Embryonic facial prominence (tissue), 1 donor: ENCODE results near the gene KLHL17.
A peak's percentile ranks its signal among the peaks of the same experiment; 100 is the strongest.

Source experiments
- DNase-seq: peaks from one replicate; pipeline ENCODE4 v3.0.0-alpha.2; 2016; ENCODE audit errors: extremely low spot score

Gene KLHL17

DNA sequence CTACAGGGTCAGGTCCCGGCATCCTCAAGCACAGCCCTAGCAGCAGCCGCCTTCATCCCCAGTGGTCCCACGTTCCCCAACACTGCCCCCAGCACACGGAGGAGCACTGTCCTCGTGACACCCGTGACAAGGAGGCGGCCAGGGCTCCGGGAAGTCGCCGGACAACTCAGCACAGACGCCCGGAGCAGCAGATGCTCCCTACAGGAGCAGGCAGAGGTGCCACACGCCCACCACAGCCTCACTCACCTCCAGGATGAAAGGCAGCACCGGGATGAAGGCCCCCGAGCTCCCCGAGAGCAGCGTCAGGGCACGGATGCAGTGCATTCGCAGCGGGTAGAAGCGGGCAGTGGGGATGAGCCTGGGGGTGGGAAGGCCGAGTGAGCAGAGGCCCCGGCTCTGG lies 9.5 kb upstream of the KLHL17 start:
- DNase-seq: no peak

DNA sequence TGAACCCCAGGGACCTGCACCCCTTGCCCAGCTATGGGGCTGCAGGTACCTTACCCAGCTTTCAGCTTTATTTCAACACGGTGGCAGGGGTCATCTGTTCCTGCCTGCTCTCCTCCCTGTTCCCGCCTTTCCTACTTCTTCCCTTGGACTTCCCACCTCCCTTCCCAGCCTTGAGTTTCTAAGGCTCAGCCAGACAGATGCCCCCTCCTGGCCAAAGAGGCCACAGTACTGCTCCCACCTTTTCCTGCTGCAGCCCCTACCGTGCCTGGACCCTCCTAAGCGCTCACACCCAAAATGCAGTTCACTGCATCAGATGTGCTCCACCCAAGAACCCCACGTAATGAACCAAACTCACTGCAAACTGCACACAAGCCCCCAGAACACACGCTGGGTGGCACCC lies 9.0 kb upstream of the KLHL17 start:
- DNase-seq: no peak

DNA sequence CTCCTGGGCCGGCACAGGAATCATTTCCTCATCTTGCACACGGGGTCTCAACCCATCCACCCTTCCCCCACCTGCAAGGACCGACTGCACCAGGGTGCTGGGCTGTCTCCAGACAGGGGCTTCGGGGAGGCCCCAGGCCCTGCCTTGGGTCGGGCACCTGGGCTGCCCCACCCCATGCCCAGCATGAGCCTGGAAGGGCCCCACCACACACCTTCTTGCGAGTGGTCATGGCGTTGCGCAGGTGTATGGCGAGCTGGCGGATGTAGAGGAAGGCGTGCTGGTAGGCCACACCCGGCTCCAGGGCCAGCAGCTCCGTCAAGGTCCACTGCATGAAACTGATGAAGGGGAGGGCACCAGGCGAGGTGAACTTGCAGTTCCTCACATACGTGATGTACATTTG lies 8.2 kb upstream of the KLHL17 start:
- DNase-seq: no peak

DNA sequence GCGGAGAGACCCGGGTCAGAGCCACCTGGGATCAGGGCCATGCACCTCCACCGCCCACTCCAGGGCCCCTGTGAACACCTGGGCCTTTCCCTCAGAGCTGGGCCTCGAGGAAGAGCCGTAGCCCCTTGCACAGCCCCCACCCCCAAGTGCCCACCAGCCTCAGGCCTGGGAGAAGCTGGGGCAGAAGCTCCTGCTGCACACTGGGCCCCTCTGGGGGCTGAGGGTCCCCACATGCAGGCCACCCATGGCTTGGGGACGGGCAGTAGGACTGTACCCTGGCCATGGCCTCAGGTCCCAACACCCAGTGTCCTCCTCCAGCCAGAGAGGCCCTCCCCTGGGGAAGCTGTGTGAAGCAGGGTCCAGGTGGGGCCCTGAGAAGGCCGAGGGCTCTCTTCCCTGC lies 7.8 kb upstream of the KLHL17 start:
- no peak for DNase-seq

DNA sequence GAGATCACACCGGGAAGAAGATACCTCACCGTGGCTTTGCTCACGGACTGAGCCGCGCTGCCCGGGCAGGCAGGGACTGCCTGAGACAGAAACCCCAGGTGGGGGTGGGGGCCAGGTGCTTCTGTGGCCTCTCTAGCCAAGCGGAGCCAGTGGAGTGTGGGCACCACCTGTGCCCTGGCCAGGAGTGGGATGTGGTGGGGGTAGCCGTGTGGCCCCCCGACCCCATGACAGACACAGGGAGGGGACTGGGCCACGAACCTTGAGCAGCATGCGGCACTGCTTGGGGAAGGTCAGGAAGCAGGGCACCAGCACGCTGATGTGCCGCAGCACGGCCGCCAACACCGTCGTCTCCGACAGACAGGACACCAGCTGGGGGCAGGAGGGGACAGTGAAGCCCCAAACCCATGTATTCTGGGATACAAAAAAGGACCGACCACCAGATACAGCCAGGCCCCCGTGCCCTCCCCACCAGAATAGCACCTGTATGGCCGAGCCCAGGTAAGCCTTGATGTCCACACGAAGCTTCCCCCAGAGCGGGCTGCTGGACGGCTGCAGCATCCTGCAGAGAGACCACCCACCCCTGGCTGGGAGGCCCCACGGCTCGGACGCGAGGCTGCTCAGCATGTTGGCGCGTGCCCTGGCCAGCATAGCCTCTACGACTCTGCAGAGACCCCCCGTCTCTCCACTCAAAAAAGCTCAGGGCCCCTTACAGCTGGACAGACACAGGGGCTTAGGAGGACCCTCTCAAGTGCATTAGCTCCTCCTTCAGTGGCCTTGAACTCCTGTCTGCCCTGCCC lies 6.7 kb upstream of the KLHL17 start:
- DNase-seq: no peak

DNA sequence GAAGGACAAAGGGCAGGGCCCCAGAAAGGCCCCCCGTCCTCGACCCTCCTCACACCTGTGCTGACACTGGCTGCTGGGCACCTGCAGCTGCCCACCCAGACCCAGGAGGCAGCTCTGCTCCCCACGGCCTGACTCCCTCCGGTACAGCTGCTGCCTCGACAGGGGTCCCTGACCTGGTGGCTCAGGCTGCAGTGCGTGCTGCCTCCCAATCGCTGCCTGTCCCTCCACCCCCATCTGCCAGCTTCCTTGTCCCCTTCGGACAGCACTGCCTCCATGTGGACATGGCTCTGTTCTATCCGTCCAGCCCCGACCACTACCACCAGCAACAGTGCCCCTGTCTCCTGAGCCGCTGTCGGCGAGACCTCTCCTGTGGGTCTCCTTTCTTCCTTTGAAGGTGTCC lies 5.5 kb upstream of the KLHL17 start:
- no peak for DNase-seq

DNA sequence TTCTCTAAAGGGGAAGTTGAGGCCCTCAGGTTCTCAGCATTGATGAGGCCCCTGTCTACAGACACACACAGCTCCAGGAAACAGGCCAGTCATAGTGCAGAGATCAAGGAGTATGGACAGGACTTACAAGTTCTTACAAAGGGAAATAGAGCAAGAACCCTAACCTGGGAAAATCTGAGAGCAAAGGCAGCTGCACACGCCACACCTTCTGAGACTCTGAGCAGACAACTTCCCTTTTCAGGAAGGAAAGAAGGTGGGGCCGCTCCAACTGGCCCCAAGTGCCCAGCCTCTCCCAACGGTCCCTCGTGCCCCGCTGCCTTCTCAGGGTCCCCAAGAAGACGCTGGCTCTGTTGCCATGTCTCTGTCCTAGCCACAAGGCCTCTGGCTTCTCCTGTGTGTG lies 4.9 kb upstream of the KLHL17 start:
- DNase-seq: no peak

DNA sequence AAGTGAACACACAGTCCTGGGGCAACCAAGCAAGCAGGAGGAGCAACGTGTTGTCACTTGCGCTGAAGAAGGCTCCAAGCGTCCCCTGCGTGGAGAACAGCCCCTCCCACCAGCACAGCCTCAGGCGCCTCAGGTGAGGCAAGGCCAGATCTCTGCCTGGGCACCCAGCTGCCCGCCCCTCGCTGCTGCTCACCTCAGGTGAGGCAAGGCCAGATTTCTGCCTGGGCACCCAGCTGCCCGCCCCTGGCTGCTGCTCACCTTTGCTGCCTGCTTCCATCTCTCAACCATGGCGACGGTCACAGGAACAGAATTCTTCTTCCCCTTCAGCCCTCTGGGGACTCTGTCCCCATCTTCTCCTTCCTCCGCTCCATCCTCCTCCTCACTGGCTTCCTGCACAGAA lies 3.7 kb upstream of the KLHL17 start:
- DNase-seq: no peak

DNA sequence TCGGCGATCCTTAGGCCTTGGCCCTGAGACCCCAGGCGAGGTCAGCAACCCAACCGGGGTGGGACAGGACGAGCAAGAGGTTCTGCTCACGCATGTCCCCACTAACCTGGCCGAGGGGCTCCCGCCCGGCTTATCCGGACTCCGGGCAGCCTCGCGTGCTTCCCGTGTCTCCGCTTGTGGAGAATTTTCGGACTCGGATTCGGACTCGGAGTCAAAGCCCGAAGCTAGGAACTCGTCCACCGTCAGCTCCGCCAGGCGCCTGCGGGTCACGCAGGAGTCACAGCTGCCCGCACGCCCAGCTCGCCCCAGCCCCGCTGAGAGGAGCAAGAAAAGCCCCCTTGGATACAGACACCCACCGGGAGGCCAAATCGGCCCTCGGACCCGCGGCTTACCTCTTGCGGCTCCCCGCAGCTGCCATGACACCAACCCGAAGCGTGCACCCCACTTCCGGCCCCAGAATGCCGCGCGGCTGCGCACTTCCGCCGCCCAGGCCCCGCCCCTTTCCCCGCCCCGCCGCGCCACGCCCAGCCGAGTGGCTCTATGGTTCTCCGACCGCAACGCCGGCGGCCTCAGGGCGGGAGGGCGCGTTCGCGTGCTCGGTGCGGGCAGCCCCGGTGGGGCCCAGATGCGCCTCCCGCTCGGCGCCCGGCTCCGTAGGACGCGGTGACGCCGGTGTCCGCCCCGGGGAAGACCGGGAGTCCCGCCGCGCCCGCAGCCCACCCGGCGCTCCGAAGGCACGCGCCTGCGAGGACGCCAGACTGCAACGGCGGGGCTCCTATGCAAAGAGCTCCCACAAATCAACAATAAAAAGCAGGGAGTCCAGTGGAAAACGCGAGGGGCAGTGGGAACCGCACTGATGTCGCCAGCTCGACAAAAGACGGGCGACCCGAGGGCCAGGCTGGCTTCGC lies 1.3 kb upstream of the KLHL17 start, which contains the start of gene NOC2L:
Gene NOC2L, minus strand, starts transcription at position 434 of the 908 bp plus-strand sequence. Its CDS starts 16 bp downstream, at position 418.
- peak; percentile 76 for DNase-seq

DNA sequence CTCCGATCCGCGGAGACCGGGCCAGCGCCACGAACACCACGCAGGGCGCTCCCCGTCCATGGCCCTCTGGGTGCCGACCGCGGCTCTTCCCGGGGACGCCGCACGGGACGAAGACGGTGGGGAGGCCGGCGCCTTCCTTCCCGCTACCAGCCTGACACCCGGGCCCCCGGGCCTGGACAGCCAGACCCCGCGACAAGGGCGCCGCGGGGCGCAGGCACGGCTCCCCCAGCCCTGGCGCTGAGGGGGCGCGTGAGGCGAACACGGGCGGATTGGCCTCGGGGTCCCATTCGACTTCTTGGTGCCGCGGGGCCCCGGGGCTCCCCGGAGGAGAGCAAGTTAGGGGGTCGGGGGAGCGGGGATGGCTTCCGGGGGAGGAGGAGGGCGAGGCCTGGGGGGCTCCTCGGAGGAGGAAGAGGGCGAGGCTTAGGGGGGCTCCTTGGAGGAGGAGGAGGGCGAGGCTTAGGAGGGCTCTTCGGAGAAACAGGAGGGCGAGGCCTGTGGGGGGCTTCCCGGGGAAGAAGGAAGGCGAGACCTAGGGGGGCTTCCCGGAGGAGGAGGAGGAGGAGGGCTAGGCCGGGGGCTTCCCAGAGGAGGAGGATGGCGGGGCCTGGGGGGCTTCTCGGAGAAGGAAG lies 537 bp upstream of the KLHL17 start:
- no peak for DNase-seq

DNA sequence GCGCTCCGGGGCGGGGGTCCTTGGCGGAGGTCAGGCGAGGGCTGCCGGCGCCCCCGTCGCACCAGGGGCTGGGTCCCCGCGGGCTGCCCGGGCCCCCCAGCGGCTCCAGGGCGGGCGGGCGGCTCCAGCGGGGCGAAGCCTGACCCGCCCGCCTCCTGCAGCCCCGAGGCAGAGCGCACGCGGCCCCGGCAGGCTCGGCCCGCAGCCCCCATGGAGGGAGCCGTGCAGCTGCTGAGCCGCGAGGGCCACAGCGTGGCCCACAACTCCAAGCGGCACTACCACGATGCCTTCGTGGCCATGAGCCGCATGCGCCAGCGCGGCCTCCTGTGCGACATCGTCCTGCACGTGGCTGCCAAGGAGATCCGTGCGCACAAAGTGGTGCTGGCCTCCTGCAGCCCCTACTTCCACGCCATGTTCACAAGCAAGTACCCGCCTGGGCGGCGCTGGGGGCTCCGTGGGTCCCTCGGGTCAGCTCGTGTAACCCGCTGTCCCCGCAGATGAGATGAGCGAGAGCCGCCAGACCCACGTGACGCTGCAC lies 817 bp downstream of the KLHL17 start:
- no peak for DNase-seq

DNA sequence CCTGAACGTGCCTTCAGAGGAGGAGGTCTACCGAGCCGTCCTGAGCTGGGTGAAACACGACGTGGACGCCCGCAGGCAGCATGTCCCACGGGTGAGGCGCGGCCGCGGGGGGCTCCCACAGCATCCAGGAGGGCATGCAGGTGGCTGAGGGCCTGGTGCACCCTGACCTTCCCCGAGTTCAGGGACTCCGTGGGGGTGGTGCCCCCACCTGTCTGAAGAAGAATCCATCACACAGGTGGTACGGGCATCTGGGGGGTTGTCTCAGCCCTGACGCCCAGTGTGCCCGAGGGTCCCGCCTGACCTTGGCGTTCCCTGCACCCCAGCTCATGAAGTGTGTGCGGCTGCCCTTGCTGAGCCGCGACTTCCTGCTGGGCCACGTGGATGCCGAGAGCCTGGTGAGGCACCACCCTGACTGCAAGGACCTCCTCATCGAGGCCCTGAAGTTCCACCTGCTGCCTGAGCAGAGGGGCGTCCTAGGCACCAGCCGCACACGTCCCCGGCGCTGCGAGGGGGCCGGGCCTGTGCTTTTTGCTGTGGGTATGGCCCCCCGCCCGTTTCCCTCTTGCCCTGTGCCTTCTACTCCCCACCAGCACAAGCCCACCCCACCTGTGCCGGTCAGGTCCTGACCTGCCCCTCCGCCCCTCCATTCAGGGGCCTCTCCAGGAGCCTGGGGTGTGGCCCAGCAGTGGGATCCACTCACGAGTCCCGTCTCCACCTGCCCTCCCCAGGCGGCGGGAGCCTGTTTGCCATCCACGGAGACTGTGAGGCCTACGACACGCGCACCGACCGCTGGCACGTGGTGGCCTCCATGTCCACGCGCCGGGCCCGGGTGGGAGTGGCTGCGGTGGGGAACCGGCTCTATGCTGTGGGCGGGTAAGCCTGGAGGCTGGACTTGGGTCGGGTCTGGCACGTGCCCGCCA lies 2.3 kb downstream of the KLHL17 start:
- DNase-seq: no peak

DNA sequence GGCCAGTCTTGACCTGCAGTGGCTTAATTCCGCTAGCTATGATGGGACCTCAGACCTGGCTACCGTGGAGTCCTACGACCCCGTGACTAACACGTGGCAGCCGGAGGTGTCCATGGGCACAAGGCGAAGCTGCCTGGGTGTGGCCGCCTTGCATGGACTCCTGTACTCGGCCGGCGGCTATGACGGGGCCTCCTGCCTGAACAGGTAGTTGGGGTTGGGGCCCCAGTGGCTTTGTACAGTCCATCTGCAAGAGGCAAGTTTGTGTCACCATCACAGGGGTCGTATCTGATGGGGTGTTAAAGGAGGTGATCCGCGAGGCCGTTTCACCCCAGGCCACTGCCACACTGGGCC lies 2.9 kb downstream of the KLHL17 start:
- DNase-seq: no peak

DNA sequence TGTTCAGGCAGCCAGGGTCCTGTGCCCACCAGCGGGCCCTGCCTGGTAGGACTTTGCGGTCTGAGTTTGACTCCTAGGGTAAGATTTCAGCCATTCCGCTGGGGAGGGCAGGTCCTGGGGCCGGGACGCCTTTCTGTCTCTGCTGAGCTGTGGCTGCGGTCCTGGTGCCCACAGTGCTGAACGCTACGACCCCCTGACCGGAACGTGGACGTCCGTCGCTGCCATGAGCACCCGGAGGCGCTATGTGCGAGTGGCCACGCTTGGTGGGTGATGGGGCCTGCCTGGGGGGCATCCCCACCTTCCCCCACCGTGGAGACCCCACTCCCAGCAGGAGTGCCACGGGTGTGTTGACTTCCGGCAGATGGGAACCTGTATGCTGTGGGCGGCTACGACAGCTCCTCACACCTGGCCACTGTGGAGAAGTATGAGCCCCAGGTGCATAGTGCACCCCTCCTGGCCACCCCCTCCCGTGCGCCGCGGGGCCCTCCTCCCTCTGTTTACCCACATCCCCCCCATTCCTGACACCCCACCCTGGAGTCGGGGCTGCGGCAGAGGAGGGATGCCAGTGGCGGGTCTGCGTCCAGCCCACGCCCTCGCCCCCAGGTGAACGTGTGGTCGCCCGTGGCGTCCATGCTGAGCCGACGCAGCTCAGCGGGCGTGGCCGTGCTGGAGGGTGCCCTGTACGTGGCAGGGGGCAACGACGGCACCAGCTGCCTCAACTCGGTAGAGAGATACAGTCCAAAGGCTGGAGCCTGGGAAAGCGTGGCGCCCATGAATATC lies 3.6 kb downstream of the KLHL17 start:
- no peak for DNase-seq

DNA sequence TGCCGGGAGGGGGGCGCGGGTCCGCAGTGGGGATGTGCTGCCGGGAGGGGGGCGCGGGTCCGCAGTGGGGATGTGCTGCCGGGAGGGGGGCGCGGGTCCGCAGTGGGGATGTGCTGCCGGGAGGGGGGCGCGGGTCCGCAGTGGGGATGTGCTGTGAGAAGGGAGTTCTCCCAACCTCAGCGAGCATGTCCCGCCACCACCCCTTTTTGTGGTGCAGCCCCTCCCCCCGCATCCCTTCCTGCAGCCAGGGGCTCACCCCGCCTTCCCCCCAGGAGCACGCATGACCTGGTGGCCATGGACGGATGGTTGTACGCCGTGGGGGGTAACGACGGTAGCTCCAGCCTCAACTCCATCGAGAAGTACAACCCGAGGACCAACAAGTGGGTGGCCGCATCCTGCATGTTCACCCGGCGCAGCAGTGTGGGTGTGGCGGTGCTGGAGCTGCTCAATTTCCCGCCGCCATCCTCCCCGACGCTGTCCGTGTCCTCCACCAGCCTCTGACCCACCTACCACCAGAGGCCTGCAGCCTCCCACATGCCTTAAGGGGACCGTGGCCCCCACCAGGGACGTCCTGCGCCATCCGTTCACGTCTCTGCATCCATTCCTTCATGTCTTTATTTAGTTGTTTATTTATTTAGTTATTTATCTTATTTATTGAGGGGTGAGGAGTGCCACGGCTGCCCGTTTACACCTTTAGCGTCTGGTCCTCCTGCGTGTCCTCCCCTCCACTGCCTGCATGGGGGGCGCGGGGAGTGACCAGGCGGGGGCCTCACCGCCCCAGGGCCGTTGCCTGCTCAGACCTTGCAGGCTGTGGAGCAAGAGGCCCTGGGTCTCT lies 4.5 kb downstream of the KLHL17 start:
- DNase-seq: no peak

DNA sequence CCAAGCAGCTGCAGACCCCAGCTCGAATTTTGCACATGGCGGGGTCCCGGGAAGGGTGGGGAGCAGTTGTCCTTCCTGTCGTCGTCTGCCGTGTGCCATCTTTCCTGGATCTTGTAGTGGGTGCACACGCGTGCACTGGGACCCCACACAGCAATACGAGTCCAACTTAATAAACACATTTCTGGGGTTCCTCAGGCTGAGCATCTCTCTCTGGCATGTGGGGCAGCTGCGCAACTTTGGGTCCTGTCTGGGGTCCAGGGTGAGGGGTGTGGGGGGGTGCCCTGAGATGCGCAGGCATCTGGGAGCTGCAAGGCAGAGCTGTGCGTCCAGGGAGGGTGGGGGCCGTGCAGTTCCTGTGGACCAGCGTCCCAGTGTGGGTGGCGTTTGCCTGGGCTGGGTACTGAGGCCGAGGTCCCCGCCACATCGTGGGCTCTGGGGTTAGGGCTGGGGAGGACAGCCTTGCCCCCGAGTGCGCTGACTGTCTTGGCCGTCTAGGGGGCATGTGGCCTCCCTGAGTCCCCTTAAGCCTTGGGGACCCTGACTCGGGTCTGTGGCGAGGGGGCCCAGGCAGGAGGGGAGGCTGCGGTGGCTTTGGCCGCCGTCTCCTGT lies 5.2 kb downstream of the KLHL17 start:
- DNase-seq: no peak

DNA sequence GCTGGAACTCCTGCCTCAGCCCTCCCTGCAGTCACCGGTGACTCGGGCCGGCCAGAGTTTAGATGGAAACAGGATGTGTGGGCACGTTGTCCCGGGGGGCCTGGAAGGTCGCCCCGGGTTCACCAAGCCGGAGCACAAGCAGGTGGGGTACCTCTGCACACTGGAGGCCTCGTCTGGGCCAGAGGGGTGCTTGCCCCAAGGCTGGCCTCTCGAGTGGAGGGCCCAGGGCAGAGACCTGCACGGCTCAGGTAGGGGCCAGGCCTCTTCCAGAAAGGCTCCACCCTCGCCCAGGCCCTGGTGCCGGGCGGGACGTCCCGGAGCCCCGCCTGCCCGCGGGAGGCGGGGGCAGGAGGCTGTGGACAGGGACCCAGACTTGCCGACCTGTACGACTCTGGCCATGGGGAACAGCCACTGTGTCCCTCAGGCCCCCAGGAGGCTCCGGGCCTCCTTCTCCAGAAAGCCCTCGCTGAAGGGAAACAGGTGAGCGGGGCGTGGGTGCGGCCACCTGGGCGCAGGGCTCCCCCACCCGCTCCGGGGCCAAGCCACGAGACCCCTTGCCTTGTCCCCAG lies 5.8 kb downstream of the KLHL17 start, which contains the start of gene PLEKHN1:
Gene PLEKHN1, plus strand, starts transcription at position 348 of the 569 bp plus-strand sequence. Its CDS starts 50 bp downstream, at position 398.
- DNase-seq: no peak

DNA sequence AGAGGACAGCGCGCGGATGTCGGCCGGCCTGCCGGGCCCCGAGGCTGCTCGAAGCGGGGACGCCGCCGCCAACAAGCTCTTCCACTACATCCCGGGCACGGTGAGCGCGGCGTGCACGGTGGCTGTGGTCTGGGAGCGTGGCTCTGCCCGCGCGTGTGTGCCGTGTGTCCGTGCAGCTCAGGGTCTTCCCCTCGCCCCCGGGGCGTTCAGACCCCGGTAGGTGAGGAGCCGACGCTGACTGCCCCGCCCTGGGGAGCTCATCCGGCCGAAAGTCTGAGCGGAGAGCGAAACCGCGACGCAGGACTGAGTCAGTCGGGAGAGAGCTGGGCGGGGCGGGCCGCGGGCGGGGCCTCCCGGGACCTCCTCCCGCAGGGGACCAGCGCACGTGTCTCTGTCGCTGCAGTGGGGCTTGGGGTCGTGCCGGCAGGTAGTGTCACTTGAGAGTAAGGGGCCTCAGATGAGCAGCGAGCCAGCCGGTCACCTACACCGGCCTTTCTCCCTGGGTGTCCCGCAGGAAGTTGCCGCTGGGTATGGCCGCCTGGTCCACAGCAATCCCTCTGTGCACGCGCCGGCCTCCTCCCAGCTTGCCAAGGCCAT lies 6.4 kb downstream of the KLHL17 start:
- DNase-seq: no peak
